Small intestine (tissue), 7 donors: ENCODE measurements around the gene KRTAP10-1. TPM values are rescaled to one million over a fixed set of nuclear protein-coding genes. Genes with fewer than 3 reads are reported as not detected.

Experiments
- DNase-seq, 2 donors: peaks; one replicate each; pipeline versions ENCODE4 v3.0.0 to v3.0.0-alpha.2; 2013
- FAIRE-seq: peaks from 2 replicates; lab custom pipeline; 2012; peaks lifted over from hg19 to GRCh38; lab: Jason Lieb, UNC
- H3K27ac ChIP-seq, 3 donors: one replicate each; pipeline ENCODE4 v1.5.1; 2013; ENCODE audit warnings: low read length in 2 of 3, mild to moderate bottlenecking in 2 of 3, control low read depth in 1 of 3, inconsistent platforms in 1 of 3, low read depth in 1 of 3, moderate library complexity in 1 of 3
- H3K27me3 ChIP-seq, 3 donors: one replicate each; pipeline ENCODE4 v1.6.1; 2013; ENCODE audit warnings: low read length in 3 of 3, inconsistent platforms in 1 of 3; ENCODE audit not compliant: control insufficient read depth in 3 of 3, insufficient read depth in 3 of 3
- H3K36me3 ChIP-seq, 3 donors: one replicate each; pipeline ENCODE4 v1.6.1; 2013; ENCODE audit warnings: low read length in 3 of 3, inconsistent platforms in 1 of 3, low read depth in 1 of 3, mild to moderate bottlenecking in 1 of 3, moderate library complexity in 1 of 3; ENCODE audit not compliant: control insufficient read depth in 3 of 3, insufficient read depth in 2 of 3
- H3K4me1 ChIP-seq, 3 donors: one replicate each; pipeline ENCODE4 v1.6.1; 2013; ENCODE audit warnings: low read length in 2 of 3, inconsistent platforms in 1 of 3, low read depth in 1 of 3, mild to moderate bottlenecking in 1 of 3, moderate library complexity in 1 of 3; ENCODE audit not compliant: control insufficient read depth in 3 of 3, insufficient read depth in 2 of 3
- H3K4me3 ChIP-seq, 3 donors: one replicate each; pipeline ENCODE4 v1.5.1; 2013; ENCODE audit warnings: low read length in 3 of 3, control low read depth in 1 of 3, inconsistent platforms in 1 of 3, low read depth in 1 of 3, mild to moderate bottlenecking in 1 of 3, moderate library complexity in 1 of 3
- H3K9me3 ChIP-seq, 2 donors: one replicate each; pipeline ENCODE4 v1.6.1; 2013; ENCODE audit warnings: low read depth in 1 of 2, low read length in 1 of 2; ENCODE audit not compliant: control insufficient read depth in 2 of 2, insufficient read depth in 1 of 2
- WGBS, 3 donors: extraction: QIAGEN DNeasy Blood & Tissue Kit; methylation state at CpG; one replicate each; pipeline ENCODE4 v1.1.7; 2013; 5-methylcytosine and 5-hydroxymethylcytosine counted together
- polyA plus RNA-seq, 4 donors: library from polyadenylated mRNA; stranded (reverse) in 3 of 4; unstranded in 1 of 4; fragments of 200-250 nt in 3 of 4; fragments of 120-200 nt in 1 of 4; gene quantifications; one replicate each; pipeline versions ENCODE4 v1.2.1 to v1.2.3, GENCODE V29; 2013
- donor health status: healthy with polysubstance abuse.
- donor health status: control.
- donor health status: control.
- donor health status: Bipolar disorder and iron deficiency.
- donor health status: healthy.

Gene KRTAP10-1
- polyA plus RNA-seq, 4 donors: not detected

DNA sequence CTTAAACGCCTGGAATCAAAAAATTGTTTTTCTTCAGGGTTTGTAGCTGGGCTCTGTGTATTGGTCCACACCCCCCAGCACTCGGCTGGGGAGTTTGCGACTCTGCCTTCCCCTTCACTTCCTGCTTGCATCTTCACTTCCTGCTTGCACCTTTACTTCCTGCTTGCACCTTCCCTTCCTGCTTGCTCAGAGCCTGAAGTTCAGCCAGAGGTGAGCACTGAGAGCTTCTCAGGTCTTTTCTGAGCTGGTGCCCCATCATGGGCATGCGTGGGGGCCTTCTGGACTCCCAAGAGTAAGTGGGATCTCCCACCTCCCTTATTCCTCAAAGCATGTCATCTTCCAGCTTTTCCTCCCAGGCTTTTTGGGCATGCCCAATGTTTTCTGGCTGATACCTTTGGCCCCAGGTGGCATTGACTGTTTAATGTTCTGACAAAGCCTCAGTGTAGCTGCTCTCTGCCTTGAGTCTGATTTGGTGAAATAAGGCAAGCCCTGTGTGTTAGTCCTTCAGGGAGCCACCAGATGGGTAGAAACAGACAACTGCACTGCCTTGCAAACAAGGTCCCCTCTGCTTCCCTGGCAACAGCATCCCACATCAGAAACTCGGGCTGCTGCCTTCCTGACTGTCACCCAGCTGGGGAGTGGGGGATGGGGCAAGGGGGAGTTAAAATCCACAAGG, 7.8 kb upstream of the KRTAP10-1 start:
- H3K27ac ChIP-seq: peak overlapping the region in 1 of 3 donors; percentile 27
- FAIRE-seq: no peak
- H3K36me3 ChIP-seq: no peaks in the 10 kb centered on the region
- peaks cover 0 to 3% of the 10 kb centered on the region in 2 donors for H3K9me3 ChIP-seq
- H3K4me3 ChIP-seq: no peak overlapping the region
- H3K4me1 ChIP-seq: no peaks in the 10 kb centered on the region
- 46 to 55% (median 48%) methylated on average over 5 of the region's 5 CpGs for WGBS, 3 donors
- DNase-seq: peak in 1 of 2 donors; percentile 30
- H3K27me3 ChIP-seq: peaks cover 0 to 2% (median 0%) of the 10 kb centered on the region in 3 donors

DNA sequence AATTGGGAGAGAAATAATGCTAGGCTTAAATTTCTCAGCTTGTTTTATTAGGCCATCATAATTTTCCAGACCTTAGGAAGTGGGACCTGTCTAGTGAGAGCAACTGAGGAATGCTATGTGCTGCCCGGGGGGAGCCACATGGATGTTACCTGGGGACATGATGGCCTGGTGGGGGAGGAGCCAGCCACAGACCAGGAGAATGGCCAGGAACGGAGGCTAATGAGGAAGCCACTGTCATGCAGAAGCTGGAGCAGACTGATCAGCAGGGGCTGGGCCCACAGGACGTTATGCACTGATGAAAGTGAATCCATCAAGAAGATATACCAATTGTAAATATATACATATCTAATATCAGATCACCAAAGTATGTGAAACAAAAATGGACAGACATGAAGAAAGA, 4.6 kb upstream of the KRTAP10-1 start:
- peaks cover 0 to 7% of the 10 kb centered on the region in 2 donors for H3K9me3 ChIP-seq

DNA sequence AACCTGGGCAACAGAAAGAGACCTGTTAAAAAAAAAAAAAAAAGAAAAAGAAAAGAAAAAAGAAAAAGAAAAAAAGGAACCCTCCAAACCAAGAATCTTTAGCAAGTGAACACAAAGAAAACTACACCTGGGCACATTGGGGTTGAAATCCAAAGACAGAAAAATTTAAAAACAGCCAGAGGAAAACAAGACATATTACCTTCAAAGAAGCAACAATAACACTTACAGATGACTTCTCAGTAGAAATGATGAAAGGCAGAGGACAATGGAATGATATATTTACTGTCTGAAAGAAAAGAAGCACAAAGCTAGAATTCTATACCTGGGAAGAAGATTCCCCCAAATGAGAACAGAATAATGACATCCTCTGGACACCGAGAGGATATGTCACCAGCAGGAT, 2.7 kb upstream of the KRTAP10-1 start:
- 84 to 89% (median 84%) methylated on average over 1 of the region's 1 CpG for WGBS, 3 donors
- FAIRE-seq (no peak), DNase-seq (no peak)
- Histone ChIP-seq H3K9me3 (peaks cover 0 to 7% of the 10 kb centered on the region in 2 donors), H3K4me3 (no peak overlapping the region), H3K4me1 (no peaks in the 10 kb centered on the region), H3K27me3 (no peaks in the 10 kb centered on the region), H3K36me3 (no peaks in the 10 kb centered on the region), H3K27ac (no peak overlapping the region)

More for the DNA sequence above, 4.6 kb upstream of the KRTAP10-1 start:
- no peak overlapping the region for H3K4me3 ChIP-seq
- DNase-seq: no peak
- H3K27ac ChIP-seq: no peak overlapping the region
- H3K4me1 ChIP-seq: no peaks in the 10 kb centered on the region
- WGBS, 3 donors: 70 to 75% (median 71%) methylated on average over 3 of the region's 3 CpGs
- no peak for FAIRE-seq
- no peaks in the 10 kb centered on the region for H3K36me3 ChIP-seq
- H3K27me3 ChIP-seq: peaks cover 0 to 2% (median 0%) of the 10 kb centered on the region in 3 donors

DNA sequence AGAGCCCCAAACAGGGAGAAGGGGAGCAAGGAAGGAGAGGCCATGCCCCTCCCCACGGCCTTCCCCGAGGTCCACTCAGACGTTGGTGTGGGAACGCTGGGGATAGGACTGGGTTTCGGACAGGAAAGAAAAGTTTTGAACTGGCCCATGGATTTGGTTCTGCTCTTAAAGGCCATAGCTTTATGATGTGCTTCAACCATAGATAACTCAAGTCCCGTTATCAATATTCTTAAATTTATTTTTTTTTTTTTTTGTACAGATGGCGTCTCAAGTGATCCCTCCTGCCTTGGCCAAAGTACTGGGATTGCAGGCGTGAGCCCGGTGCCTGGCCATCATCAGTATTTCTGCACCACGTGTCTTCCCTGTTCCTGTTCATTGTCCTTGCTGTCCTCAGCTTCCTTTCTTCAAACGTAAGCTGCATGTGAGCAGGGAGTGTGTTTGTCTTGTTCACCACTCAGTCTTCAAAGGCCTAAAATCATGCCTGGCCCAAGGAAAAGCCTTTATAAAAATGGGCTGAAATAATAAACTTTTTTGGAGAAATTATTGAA, 820 bp upstream of the KRTAP10-1 start:
- Histone ChIP-seq H3K27ac (no peak overlapping the region), H3K27me3 (no peaks in the 10 kb centered on the region), H3K4me1 (no peaks in the 10 kb centered on the region), H3K4me3 (no peak overlapping the region), H3K9me3 (peaks cover 0 to 4% of the 10 kb centered on the region in 2 donors), H3K36me3 (no peaks in the 10 kb centered on the region)
- 78 to 86% (median 79%) methylated on average over 11 of the region's 11 CpGs for WGBS, 3 donors
- no peak for FAIRE-seq
- no peak for DNase-seq

DNA sequence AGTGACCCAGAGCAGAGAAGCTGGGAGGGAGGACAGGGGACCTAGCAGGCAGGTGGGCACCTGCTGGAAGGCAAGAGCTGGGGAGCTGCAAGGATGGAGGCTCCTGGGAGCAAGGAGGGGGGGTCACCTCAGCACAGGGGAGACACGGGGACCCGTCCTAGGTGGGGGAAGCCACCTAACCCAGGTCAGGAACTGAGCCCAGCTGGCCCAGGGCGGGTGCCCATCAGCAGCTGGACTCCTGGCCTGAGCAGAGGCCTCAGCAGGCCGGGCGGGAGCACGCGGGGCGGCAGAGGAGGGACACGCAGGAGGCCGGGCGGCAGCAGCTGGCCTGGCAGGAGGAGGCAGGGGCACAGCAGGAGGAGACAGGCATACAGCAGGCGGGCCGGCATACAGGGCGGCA, 949 bp downstream of the KRTAP10-1 start:
- Histone ChIP-seq H3K27me3 (no peaks in the 10 kb centered on the region), H3K27ac (no peak overlapping the region), H3K4me1 (no peaks in the 10 kb centered on the region), H3K4me3 (no peak overlapping the region), H3K36me3 (no peaks in the 10 kb centered on the region), H3K9me3 (peaks cover 0 to 4% of the 10 kb centered on the region in 2 donors)
- no peak for FAIRE-seq
- WGBS, 3 donors: 44 to 67% (median 55%) methylated on average over 14 of the region's 14 CpGs
- no peak for DNase-seq

DNA sequence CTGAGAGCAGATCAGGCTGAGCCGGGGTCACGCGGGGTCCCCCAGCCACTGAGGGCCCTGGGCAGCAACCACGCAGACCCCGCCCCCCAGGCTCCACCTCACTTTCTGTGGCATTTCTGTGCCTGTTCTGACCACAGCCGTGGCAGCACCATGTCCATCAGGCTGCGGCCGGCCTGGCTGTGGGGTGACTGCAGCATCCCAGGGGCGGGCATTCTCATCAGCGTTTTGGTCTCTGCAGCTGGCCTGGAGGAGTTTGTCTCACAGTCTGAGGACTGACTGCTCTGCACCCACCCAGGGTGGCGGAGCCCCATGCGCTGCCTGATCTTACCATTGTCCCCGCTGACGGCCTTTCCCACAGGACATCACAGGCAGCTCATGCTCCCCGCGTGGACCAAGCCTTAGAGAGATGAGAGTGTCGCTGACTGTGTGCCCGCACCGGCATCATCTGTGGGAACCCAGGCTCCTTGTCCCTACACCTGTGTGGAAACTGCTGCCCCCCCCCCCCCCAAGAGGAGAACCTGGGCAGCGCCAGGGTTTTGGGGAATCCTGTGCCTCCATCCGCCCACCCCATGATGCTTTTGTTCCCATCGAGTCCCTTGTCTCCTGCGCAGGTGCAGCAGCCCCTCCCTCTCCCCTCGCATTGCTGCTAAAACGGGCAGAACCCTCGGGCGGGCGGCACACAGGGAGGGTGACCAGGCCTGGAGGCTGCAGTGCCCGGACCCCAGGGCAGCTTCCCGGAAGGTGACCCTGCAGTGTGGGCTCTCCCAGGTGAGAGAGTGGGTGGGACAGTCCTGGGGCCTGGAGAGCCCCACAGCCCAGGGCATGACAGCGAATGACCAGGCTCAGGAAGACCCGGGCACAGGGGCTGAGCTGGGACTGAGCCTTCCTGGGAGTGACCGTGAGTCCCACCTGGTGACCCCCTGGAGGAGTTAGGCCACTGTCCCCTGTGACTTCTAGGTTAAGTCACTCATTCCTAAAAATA, 1.8 kb downstream of the KRTAP10-1 start:
- H3K27me3 ChIP-seq: no peaks in the 10 kb centered on the region
- FAIRE-seq (no peak), DNase-seq (no peak)
- 89 to 91% (median 89%) methylated on average over 30 to 33 of the region's 33 CpGs for WGBS, 3 donors
- no peak overlapping the region for H3K4me3 ChIP-seq
- no peaks in the 10 kb centered on the region for H3K4me1 ChIP-seq
- peaks cover 0 to 4% of the 10 kb centered on the region in 2 donors for H3K9me3 ChIP-seq
- H3K27ac ChIP-seq: no peak overlapping the region
- H3K36me3 ChIP-seq: no peaks in the 10 kb centered on the region

DNA sequence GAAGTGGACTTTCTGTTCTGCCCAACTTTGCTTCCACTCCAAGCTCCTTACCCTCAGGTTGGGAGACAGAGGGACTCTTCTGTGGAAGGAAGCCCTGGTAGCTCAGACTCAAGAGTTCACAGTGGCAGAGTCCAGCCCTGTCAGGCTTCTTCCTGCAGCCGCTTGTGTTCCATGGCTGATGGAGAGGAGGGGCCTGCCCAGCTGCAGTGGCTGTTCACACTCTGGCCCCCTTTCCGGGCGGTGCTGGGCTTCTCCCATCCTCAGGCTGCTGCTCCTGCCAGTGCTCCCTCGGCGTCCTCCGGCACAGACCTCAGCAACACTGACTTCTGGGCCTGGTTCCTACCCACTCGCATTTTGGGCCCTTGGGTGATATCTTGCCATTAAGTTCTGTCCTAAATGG, 4.0 kb downstream of the KRTAP10-1 start:
- Histone ChIP-seq H3K36me3 (no peaks in the 10 kb centered on the region), H3K27me3 (no peaks in the 10 kb centered on the region), H3K9me3 (no peaks in the 10 kb centered on the region), H3K4me3 (no peak overlapping the region), H3K27ac (no peak overlapping the region), H3K4me1 (no peaks in the 10 kb centered on the region)
- WGBS, 3 donors: 56 to 67% (median 56%) methylated on average over 7 of the region's 7 CpGs
- FAIRE-seq (no peak), DNase-seq (no peak)

DNA sequence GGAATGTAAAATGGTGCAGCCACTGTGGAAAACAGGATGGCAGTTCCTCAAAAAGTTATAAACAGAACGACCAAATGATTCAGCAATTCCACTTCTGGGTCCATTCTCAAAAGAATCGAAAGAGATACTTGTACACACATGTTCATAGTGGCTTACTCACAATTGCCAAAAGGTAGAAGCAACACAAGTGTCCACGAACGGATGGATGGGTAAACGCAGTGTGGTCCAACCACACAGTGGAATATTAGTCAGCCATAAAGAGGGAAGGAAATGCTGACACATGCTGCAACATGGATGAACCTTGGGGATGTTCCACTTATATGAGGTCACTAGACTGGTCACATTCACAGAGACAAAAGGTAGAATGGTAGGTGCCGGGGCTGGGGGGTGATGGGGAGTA, 5.3 kb downstream of the KRTAP10-1 start:
- Histone ChIP-seq H3K4me1 (no peaks in the 10 kb centered on the region), H3K36me3 (no peaks in the 10 kb centered on the region), H3K27ac (no peak overlapping the region), H3K27me3 (no peaks in the 10 kb centered on the region), H3K9me3 (no peaks in the 10 kb centered on the region), H3K4me3 (no peak overlapping the region)
- FAIRE-seq: no peak
- DNase-seq: no peak
- 91 to 95% (median 91%) methylated on average over 6 of the region's 6 CpGs for WGBS, 3 donors
